Transverse colon (tissue), 4 donors: ENCODE results near the gene CCDC40. TPM values are rescaled to one million over a fixed set of nuclear protein-coding genes. Genes with fewer than 3 reads are reported as not detected.

Experiments
- DNase-seq: peaks from one replicate; pipeline ENCODE4 v3.0.0-alpha.2; 2019
- H3K27ac ChIP-seq, 4 donors: fragments of 200-600 bp; sonication (generic); 2 replicates each; pipeline ENCODE4 v1.5.1; 2016 to 2018; ENCODE audit warnings: inconsistent platforms in 4 of 4
- H3K27me3 ChIP-seq: fragments of 200-600 bp; sonication (generic); 2 replicates; pipeline ENCODE4 v1.5.1; 2017; ENCODE audit warnings: inconsistent platforms
- H3K36me3 ChIP-seq, 4 donors: fragments of 200-600 bp; sonication (generic); 2 replicates each; pipeline ENCODE4 v1.5.1; 2017 to 2019; ENCODE audit warnings: inconsistent platforms in 4 of 4
- H3K4me1 ChIP-seq, 4 donors: fragments of 200-600 bp; sonication (generic); 2 replicates each; pipeline ENCODE4 v1.5.1; 2017 to 2020; ENCODE audit warnings: inconsistent platforms in 4 of 4
- H3K4me3 ChIP-seq, 4 donors: fragments of 200-600 bp; sonication (generic); 1 replicate in 1 of 4; 2 replicates in 3 of 4; pipeline versions ENCODE4 v1.5.1 to v1.6.1; 2017 to 2019; ENCODE audit warnings: inconsistent platforms in 4 of 4
- H3K9me3 ChIP-seq, 2 donors: fragments of 200-600 bp; sonication (generic); 2 replicates each; pipeline ENCODE4 v1.5.1; 2017 to 2019; ENCODE audit warnings: inconsistent platforms in 2 of 2
- CTCF ChIP-seq, 5 experiments: fragments of 200-600 bp in 3 of 5; fragments of 450-650 bp in 2 of 5; sonication (generic) in 3 of 5; IDR thresholded peaks; 1 replicate in 2 of 5; 2 replicates in 3 of 5; pipeline ENCODE4 v1.5.1; 2016 to 2017; ENCODE audit warnings: antibody characterized with exemption in 5 of 5, inconsistent platforms in 3 of 5, mild to moderate bottlenecking in 2 of 5, moderate library complexity in 1 of 5
- EP300 ChIP-seq: sonication (generic); formaldehyde crosslinking; IDR thresholded peaks from one replicate; pipeline ENCODE4 v1.6.1; 2017; ENCODE audit warnings: antibody characterized with exemption, low read depth
- POLR2A ChIP-seq: fragments of 450-650 bp; IDR thresholded peaks from one replicate; pipeline ENCODE4 v1.6.1; 2016; ENCODE audit warnings: antibody characterized with exemption, mild to moderate bottlenecking, moderate library complexity
- POLR2AphosphoS5 ChIP-seq, 3 donors: sonication (generic); formaldehyde crosslinking; IDR thresholded peaks; one replicate each; pipeline ENCODE4 v1.6.1; 2016; ENCODE audit warnings: antibody characterized with exemption in 3 of 3
- WGBS, 2 donors: methylation state at CpG; one replicate each; pipeline ENCODE4 v1.1.5; 2018; ENCODE audit warnings: low coverage in 1 of 2; 5-methylcytosine and 5-hydroxymethylcytosine counted together
- in situ Hi-C, 4 donors: fragments of 200-750 bp; cut with MboI; loops; one replicate each; pipeline versions ENCODE4 v1.15.0 to v1.15.1; 2017; ENCODE audit warnings: low sequenced_read_pairs in 3 of 4, low pct_ligation_motif_present in 1 of 4, low pct_unique_long_range_greater_than_20kb in 1 of 4
- intact Hi-C: fragments of 100-400 bp; cut with DNase I; formaldehyde crosslinking; loops from one replicate; pipeline ENCODE4 v1.15.1; 2023; ENCODE audit warnings: low total_unique reads
- total RNA-seq, 4 donors: library from RNA; depleted of rRNA; stranded (reverse); fragments of >200 nt; gene quantifications; one replicate each; pipeline ENCODE4 v1.1.0, GENCODE V29; 2016

CCDC40 gene
- total RNA-seq, 4 donors from 2014 or later = 0.75 to 2.8 (median 2.0) TPM

GRCh38 chr17:80006811-80007752 is 29.4 kb upstream of the CCDC40 start:
- no peak overlapping the region for H3K4me3 ChIP-seq
- no peak for TF ChIP-seq POLR2A
- no peak for TF ChIP-seq EP300
- no peak for TF ChIP-seq CTCF (IDR thresholded peaks at IDR 0.05)
- TF ChIP-seq POLR2AphosphoS5 (IDR thresholded peaks at IDR 0.05) = no peak
- no peaks in the 10 kb centered on the region for H3K27me3 ChIP-seq
- no peaks in the 10 kb centered on the region for H3K9me3 ChIP-seq
- peaks cover 4 to 19% (median 9%) of the 10 kb centered on the region in 4 donors for H3K4me1 ChIP-seq
- intact Hi-C loops = loop anchor here (10.0 kb wide), 1 partner anchor 78 kb away; no protein-coding TSS in a partner anchor
- no peak for DNase-seq
- WGBS, 2 donors = 88 to 92% methylated on average over 7 to 24 of the region's 30 CpGs
- in situ Hi-C loops = no loop called here
- H3K27ac ChIP-seq = no peak overlapping the region
- no peaks in the 10 kb centered on the region for H3K36me3 ChIP-seq

GRCh38 chr17:80007939-80008338 is 28.5 kb upstream of the CCDC40 start:
- Histone ChIP-seq H3K9me3 (no peaks in the 10 kb centered on the region), H3K27me3 (no peaks in the 10 kb centered on the region), H3K27ac (no peak overlapping the region), H3K4me3 (no peak overlapping the region), H3K36me3 (no peaks in the 10 kb centered on the region), H3K4me1 (peaks cover 4 to 13% (median 9%) of the 10 kb centered on the region in 4 donors)
- no peak for TF ChIP-seq POLR2A
- TF ChIP-seq CTCF (IDR thresholded peaks at IDR 0.05) = no peak
- no peak for TF ChIP-seq POLR2AphosphoS5 (IDR thresholded peaks at IDR 0.05)
- no peak for TF ChIP-seq EP300
- DNase-seq = no peak
- intact Hi-C loops = loop anchor here (10.0 kb wide), 1 partner anchor 77 kb away; no protein-coding TSS in a partner anchor
- WGBS, 2 donors = 77 to 80% methylated on average over 2 to 10 of the region's 10 CpGs
- in situ Hi-C loops = no loop called here

- H3K4me1 ChIP-seq = peaks cover 4 to 13% (median 8%) of the 10 kb centered on the region in 4 donors
- TF ChIP-seq CTCF (IDR thresholded peaks at IDR 0.05) (peak; percentile 93 to 97 (median 95)), POLR2A (no peak), POLR2AphosphoS5 (IDR thresholded peaks at IDR 0.05) (peak in 1 of 3 donors; percentile 28), EP300 (no peak)
- H3K27me3 ChIP-seq = no peaks in the 10 kb centered on the region
- WGBS, 2 donors = 11% methylated on average over 17 of the region's 17 CpGs; no CpG with 5 or more reads in 1 of the 2 donors
- no peaks in the 10 kb centered on the region for H3K9me3 ChIP-seq
- intact Hi-C loops = loop anchor here (10.0 kb wide), 1 partner anchor 76 kb away; no protein-coding TSS in a partner anchor
- DNase-seq = peak; percentile 86
- H3K27ac ChIP-seq = no peak overlapping the region
- H3K4me3 ChIP-seq = no peak overlapping the region
- H3K36me3 ChIP-seq = no peaks in the 10 kb centered on the region
- in situ Hi-C loops = no loop called here
Measured at GRCh38 chr17:80008383-80008840, 28.0 kb upstream of the CCDC40 start.

GRCh38 chr17:80008848-80009247 is 27.6 kb upstream of the CCDC40 start:
- Histone ChIP-seq H3K36me3 (no peaks in the 10 kb centered on the region), H3K27ac (no peak overlapping the region), H3K27me3 (no peaks in the 10 kb centered on the region), H3K4me1 (peaks cover 4 to 13% (median 8%) of the 10 kb centered on the region in 4 donors), H3K9me3 (no peaks in the 10 kb centered on the region), H3K4me3 (no peak overlapping the region)
- 82% methylated on average over 18 of the region's 18 CpGs; no CpG with 5 or more reads in 1 of the 2 donors for WGBS, 2 donors
- intact Hi-C loops = loop anchor here (10.0 kb wide), 1 partner anchor 76 kb away; no protein-coding TSS in a partner anchor
- in situ Hi-C loops = no loop called here
- DNase-seq = no peak
- TF ChIP-seq POLR2A (no peak), CTCF (IDR thresholded peaks at IDR 0.05) (no peak), EP300 (no peak), POLR2AphosphoS5 (IDR thresholded peaks at IDR 0.05) (no peak)
